GM19438 (cell line): Measurements from ENCODE around the gene FAM174C.
"Not testable (repeated sequence)": the region's sequence is repeated elsewhere in the genome, so short reads cannot be mapped to it uniquely, and the experiment has no call there.

Experiments
- ATAC-seq: cut with Tn5 transposase; IDR thresholded peaks from one replicate; pipeline ENCODE4 v1.9.1; 2021; ENCODE audit warnings: low read depth; ENCODE audit not compliant: unreplicated experiment

Gene FAM174C

GRCh38 chr19:1237027-1237659 is 38.2 kb upstream of the FAM174C start:
- no peak for ATAC-seq

GRCh38 chr19:1237754-1238368 is 37.5 kb upstream of the FAM174C start, which contains the start of gene CBARP:
Gene CBARP, minus strand, starts transcription at chr19:1238005. Its CDS starts 1,905 bp downstream, at chr19:1236100.
- no peak for ATAC-seq

GRCh38 chr19:1238369-1239303 is 36.7 kb upstream of the FAM174C start:
- ATAC-seq: no peak

- no peak for ATAC-seq
Measured at GRCh38 chr19:1239420-1239795, 35.9 kb upstream of the FAM174C start.

- no peak for ATAC-seq
Measured at GRCh38 chr19:1239796-1240737, 35.3 kb upstream of the FAM174C start.

GRCh38 chr19:1240925-1241324 is 34.4 kb upstream of the FAM174C start:
- no peak for ATAC-seq

GRCh38 chr19:1241417-1242095 is 33.8 kb upstream of the FAM174C start, which contains the start of gene ATP5F1D:
Gene ATP5F1D, plus strand, starts transcription at chr19:1241751. Its CDS starts 100 bp downstream, at chr19:1241851.
- ATAC-seq: no peak

- ATAC-seq: no peak
Measured at GRCh38 chr19:1243768-1244692, 31.3 kb upstream of the FAM174C start.

- no peak for ATAC-seq
Measured at GRCh38 chr19:1244693-1245451, 30.5 kb upstream of the FAM174C start.

- ATAC-seq: no peak
Measured at GRCh38 chr19:1245494-1246264, 29.7 kb upstream of the FAM174C start.

- ATAC-seq: not testable (repeated sequence)
Measured at GRCh38 chr19:1246265-1247087, 28.9 kb upstream of the FAM174C start.

- ATAC-seq: no peak
Measured at GRCh38 chr19:1247748-1248138, 27.6 kb upstream of the FAM174C start.

GRCh38 chr19:1248139-1248785 is 27.1 kb upstream of the FAM174C start, which contains the start of gene MIDN:
Gene MIDN, plus strand, starts transcription at chr19:1248583. Its CDS starts 1,714 bp downstream, at chr19:1250297.
- ATAC-seq: peak; percentile 15

GRCh38 chr19:1248786-1249297 is 26.5 kb upstream of the FAM174C start:
- ATAC-seq: peak; percentile 24

GRCh38 chr19:1249298-1249989 is 25.9 kb upstream of the FAM174C start:
- ATAC-seq: peak; percentile 34
